HL-60 (cell line): ENCODE data around the gene MYCN.

Experiments
- DNase-seq, 2 experiments: peaks; one replicate each; pipeline ENCODE4 v3.0.0-alpha.2; 2010 to 2020; ENCODE audit warnings: low read depth in 1 of 2, low spot score in 1 of 2
- H3K27ac ChIP-seq: fragments of 250-450 bp; sonication (Bioruptor Pico); replicated peaks from 2 replicates; pipeline ENCODE4 v1.5.1; 2020; ENCODE audit warnings: mild to moderate bottlenecking, moderate library complexity
- H3K27me3 ChIP-seq: fragments of 250-450 bp; sonication (Bioruptor Pico); 2 replicates; pipeline ENCODE4 v1.5.1; 2021; ENCODE audit warnings: mild to moderate bottlenecking, moderate library complexity; ENCODE audit not compliant: insufficient read depth, poor library complexity, severe bottlenecking
- H3K4me3 ChIP-seq: replicated peaks from 2 replicates; pipeline ENCODE4 v1.5.1; 2011; ENCODE audit warnings: mild to moderate bottlenecking, control low read depth, low read length; ENCODE audit not compliant: insufficient read depth
- CTCF ChIP-seq: IDR thresholded peaks from one replicate; pipeline ENCODE4 v1.5.1; 2011; ENCODE audit warnings: low read length, control low read depth, inconsistent platforms; ENCODE audit not compliant: insufficient read depth
- GABPA ChIP-seq: IDR thresholded peaks from 2 replicates; pipeline ENCODE4 v1.6.1; 2012; ENCODE audit warnings: low read depth
- POLR2AphosphoS5 ChIP-seq: IDR thresholded peaks from 2 replicates; pipeline ENCODE4 v1.6.1; 2012; ENCODE audit warnings: low read depth
- SPI1 ChIP-seq: IDR thresholded peaks from 2 replicates; pipeline ENCODE4 v1.6.1; 2012; ENCODE audit warnings: low read depth, mild to moderate bottlenecking, borderline replicate concordance
- TF ChIP-seq, protein P1 (sequence below): IDR thresholded peaks from 2 replicates; pipeline ENCODE4 v1.6.1; 2012; ENCODE audit warnings: low read depth; ENCODE audit not compliant: insufficient replicate concordance

MYCN gene

GRCh38 chr2:15941481-15941850 lies 1.1 kb downstream of the MYCN start:
- Histone ChIP-seq H3K4me3 (no peak overlapping the region), H3K27me3 (peaks cover 62% of the 10 kb centered on the region), H3K27ac (no peak overlapping the region)
- TF ChIP-seq, protein P1, sequence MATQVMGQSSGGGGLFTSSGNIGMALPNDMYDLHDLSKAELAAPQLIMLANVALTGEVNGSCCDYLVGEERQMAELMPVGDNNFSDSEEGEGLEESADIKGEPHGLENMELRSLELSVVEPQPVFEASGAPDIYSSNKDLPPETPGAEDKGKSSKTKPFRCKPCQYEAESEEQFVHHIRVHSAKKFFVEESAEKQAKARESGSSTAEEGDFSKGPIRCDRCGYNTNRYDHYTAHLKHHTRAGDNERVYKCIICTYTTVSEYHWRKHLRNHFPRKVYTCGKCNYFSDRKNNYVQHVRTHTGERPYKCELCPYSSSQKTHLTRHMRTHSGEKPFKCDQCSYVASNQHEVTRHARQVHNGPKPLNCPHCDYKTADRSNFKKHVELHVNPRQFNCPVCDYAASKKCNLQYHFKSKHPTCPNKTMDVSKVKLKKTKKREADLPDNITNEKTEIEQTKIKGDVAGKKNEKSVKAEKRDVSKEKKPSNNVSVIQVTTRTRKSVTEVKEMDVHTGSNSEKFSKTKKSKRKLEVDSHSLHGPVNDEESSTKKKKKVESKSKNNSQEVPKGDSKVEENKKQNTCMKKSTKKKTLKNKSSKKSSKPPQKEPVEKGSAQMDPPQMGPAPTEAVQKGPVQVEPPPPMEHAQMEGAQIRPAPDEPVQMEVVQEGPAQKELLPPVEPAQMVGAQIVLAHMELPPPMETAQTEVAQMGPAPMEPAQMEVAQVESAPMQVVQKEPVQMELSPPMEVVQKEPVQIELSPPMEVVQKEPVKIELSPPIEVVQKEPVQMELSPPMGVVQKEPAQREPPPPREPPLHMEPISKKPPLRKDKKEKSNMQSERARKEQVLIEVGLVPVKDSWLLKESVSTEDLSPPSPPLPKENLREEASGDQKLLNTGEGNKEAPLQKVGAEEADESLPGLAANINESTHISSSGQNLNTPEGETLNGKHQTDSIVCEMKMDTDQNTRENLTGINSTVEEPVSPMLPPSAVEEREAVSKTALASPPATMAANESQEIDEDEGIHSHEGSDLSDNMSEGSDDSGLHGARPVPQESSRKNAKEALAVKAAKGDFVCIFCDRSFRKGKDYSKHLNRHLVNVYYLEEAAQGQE: no peak
- no peak for TF ChIP-seq POLR2AphosphoS5
- no peak for TF ChIP-seq CTCF
- no peak for TF ChIP-seq GABPA
- TF ChIP-seq SPI1: no peak
- no peak for DNase-seq

- TF ChIP-seq POLR2AphosphoS5 (no peak), GABPA (no peak)
- Histone ChIP-seq H3K4me3 (no peak overlapping the region), H3K27ac (no peak overlapping the region), H3K27me3 (peaks cover 62% of the 10 kb centered on the region)
- no peak for DNase-seq
Observed at GRCh38 chr2:15941871-15942710, 1.7 kb downstream of the MYCN start.

DNA sequence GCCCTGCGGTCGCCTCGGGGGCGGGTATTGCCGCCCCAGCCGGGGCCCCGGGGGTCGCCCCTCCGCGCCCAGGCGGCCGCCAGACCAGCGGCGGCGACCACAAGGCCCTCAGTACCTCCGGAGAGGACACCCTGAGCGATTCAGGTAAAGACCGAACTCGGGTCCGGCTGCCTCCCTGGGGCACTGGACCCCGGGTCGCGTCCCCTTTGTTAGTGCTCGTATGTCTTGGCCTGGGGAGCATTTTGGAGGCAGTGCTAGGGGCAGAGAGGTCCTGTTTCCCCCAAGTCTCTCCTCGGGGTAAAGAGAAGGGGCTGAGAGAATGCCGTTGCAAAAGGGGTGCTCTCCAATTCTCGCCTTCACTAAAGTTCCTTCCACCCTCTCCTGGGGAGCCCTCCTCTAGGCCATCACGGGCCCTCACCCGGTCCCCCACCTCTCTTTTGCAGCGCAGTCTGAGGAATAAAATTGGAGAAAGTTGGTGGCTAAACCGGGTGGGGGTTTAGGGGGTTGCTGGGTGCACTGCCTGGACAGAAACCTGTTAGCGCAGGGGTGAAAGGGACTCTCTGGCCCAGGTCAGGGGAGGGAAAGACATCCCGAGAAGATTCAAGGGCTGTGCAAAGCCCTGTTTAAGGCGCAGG lies 2.5 kb downstream of the MYCN start:
- Histone ChIP-seq H3K4me3 (no peak overlapping the region), H3K27ac (no peak overlapping the region), H3K27me3 (peaks cover 58% of the 10 kb centered on the region)
- TF ChIP-seq SPI1 (no peak), POLR2AphosphoS5 (no peak), GABPA (no peak)
- TF ChIP-seq, protein P1: no peak
- no peak for DNase-seq

GRCh38 chr2:15943378-15944280 lies 3.3 kb downstream of the MYCN start:
- Histone ChIP-seq H3K27me3 (peaks cover 54% of the 10 kb centered on the region), H3K27ac (no peak overlapping the region), H3K4me3 (no peak overlapping the region)
- DNase-seq: no peak
- TF ChIP-seq, protein P1: no peak
- TF ChIP-seq GABPA (no peak), SPI1 (0 out of 2 replicates have a peak, but pooled peaks have one; percentile 3), CTCF (no peak)
